Testis (tissue), 3 donors: ENCODE measurements around the gene PIGX. TPM values are rescaled to one million over a fixed set of nuclear protein-coding genes. Genes with fewer than 3 reads are reported as not detected.

ENCODE experiments used
- DNase-seq: peaks from one replicate; pipeline ENCODE4 v3.0.0-alpha.2; 2019
- H3K27ac ChIP-seq, 2 donors: fragments of 200-600 bp; sonication (generic); one replicate each; pipeline ENCODE4 v1.5.1; 2019
- H3K27me3 ChIP-seq: fragments of 200-600 bp; sonication (generic); one replicate; pipeline ENCODE4 v1.5.1; 2019
- H3K36me3 ChIP-seq: fragments of 200-600 bp; sonication (generic); one replicate; pipeline ENCODE4 v1.5.1; 2017; ENCODE audit warnings: low read depth; ENCODE audit errors: missing control alignments
- H3K4me1 ChIP-seq: fragments of 200-600 bp; sonication (generic); one replicate; pipeline ENCODE4 v1.5.1; 2019
- H3K4me3 ChIP-seq, 2 donors: fragments of 200-600 bp; sonication (generic); one replicate each; pipeline ENCODE4 v1.5.1; 2017 to 2019
- H3K9me3 ChIP-seq: fragments of 200-600 bp; sonication (generic); one replicate; pipeline ENCODE4 v1.5.1; 2017
- POLR2A ChIP-seq: fragments of 450-650 bp; IDR thresholded peaks from one replicate; pipeline ENCODE4 v1.6.1; 2017; ENCODE audit warnings: antibody characterized with exemption, mild to moderate bottlenecking, moderate library complexity
- WGBS, 2 donors: methylation state at CpG; one replicate each; pipeline ENCODE4 v1.1.5; 2018; 5-methylcytosine and 5-hydroxymethylcytosine counted together
- intact Hi-C: fragments of 100-400 bp; cut with DNase I; formaldehyde crosslinking; loops from one replicate; pipeline ENCODE4 v1.15.1; 2023; ENCODE audit warnings: low total_unique reads
- polyA plus RNA-seq: library from polyadenylated mRNA; stranded (reverse); fragments of 350-450 nt; fragmentation: Illumina TruSeq; extraction: RNeasy Lipid Tissue Mini Kit (QIAGEN cat#74804); gene quantifications from one replicate; pipeline ENCODE4 v1.2.3, GENCODE V29; 2014; ENCODE audit warnings: low read depth, low replicate concordance; ENCODE audit not compliant: insufficient read depth
- total RNA-seq, 2 donors: library from RNA; depleted of rRNA; stranded (reverse); fragments of >200 nt; gene quantifications; one replicate each; pipeline ENCODE4 v1.2.3, GENCODE V29; 2016
- TF ChIP-seq, protein P1 (sequence below), 3 experiments: fragments of 450-650 bp in 2 of 3; fragments of 200-600 bp in 1 of 3; sonication (generic) in 1 of 3; IDR thresholded peaks; one replicate each; pipeline ENCODE4 v1.5.1; 2016 to 2019; ENCODE audit warnings: antibody characterized with exemption in 3 of 3, mild to moderate bottlenecking in 2 of 3, moderate library complexity in 1 of 3

Gene PIGX
- total and polyA plus RNA-seq, 3 donors from 2014 or later, result 21.6 to 37.5 (median 23.8) TPM

DNA sequence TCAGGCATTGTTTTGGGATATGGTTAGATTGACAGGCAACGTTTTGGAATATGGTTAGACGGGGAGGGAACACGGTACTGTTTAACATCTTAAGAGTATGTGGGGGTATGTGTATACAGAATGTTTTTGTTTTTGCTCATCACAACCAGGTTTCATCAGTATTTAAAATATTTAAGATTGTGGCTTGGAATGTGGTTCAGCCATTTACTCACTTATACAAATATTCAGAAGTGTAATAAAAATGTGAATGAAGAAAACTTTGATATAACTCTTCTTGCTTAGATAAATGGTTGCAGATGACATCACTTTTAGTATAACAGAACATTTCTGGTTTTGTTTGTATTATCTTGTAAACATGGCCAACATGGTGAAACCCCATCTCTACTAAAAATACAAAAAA, 23.6 kb downstream of the PIGX start:
- Histone ChIP-seq H3K4me3 (no peak overlapping the region), H3K4me1 (no peaks in the 10 kb centered on the region), H3K9me3 (no peaks in the 10 kb centered on the region), H3K27ac (no peak overlapping the region), H3K27me3 (no peaks in the 10 kb centered on the region), H3K36me3 (no peaks in the 10 kb centered on the region)
- TF ChIP-seq, protein P1, sequence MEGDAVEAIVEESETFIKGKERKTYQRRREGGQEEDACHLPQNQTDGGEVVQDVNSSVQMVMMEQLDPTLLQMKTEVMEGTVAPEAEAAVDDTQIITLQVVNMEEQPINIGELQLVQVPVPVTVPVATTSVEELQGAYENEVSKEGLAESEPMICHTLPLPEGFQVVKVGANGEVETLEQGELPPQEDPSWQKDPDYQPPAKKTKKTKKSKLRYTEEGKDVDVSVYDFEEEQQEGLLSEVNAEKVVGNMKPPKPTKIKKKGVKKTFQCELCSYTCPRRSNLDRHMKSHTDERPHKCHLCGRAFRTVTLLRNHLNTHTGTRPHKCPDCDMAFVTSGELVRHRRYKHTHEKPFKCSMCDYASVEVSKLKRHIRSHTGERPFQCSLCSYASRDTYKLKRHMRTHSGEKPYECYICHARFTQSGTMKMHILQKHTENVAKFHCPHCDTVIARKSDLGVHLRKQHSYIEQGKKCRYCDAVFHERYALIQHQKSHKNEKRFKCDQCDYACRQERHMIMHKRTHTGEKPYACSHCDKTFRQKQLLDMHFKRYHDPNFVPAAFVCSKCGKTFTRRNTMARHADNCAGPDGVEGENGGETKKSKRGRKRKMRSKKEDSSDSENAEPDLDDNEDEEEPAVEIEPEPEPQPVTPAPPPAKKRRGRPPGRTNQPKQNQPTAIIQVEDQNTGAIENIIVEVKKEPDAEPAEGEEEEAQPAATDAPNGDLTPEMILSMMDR (IDR thresholded peaks at IDR 0.05), result no peak
- no peak for TF ChIP-seq POLR2A
- intact Hi-C loops, result no loop called here
- 89 to 91% methylated on average over 3 of the region's 3 CpGs for WGBS, 2 donors
- no peak for DNase-seq

DNA sequence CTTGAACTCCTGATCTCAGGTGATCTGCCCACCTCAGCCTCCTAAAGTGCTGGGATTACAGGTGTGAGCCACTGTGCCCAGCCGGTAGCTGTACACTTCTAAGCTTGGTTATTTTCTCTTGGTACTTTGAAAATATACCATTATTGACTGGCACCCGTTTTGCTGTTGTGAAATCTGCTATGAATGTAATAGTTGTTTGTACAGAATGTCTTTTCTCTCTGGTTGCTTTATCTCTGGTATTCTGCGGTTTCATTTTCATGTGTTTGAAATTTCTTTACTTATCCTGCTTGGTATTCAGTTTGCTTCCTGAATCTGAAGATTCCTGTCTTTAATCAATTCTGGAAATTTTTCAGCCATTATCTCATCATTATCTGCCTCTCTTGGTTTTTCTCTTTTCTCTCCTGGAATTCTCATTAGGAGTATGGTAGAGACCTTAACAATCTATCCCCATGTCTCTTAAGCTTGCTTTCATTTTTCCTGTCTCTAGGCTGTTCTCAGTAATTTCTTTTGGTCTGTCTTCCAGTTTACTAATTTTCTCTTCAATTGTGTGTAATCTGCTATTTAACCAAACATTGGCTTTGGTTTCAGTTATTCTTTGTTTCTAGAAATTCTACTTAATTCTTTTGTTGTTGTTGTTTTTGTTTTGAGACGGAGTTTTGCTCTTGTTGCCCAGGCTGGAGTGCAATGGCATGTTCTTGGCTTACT, 24.6 kb downstream of the PIGX start:
- Histone ChIP-seq H3K27ac (no peak overlapping the region), H3K27me3 (no peaks in the 10 kb centered on the region), H3K4me3 (no peak overlapping the region), H3K4me1 (no peaks in the 10 kb centered on the region), H3K36me3 (no peaks in the 10 kb centered on the region), H3K9me3 (no peaks in the 10 kb centered on the region)
- no peak for TF ChIP-seq POLR2A
- TF ChIP-seq, protein P1 (IDR thresholded peaks at IDR 0.05), result no peak
- no peak for DNase-seq
- 94 to 97% methylated on average over 4 of the region's 4 CpGs for WGBS, 2 donors
- intact Hi-C loops, result no loop called here

DNA sequence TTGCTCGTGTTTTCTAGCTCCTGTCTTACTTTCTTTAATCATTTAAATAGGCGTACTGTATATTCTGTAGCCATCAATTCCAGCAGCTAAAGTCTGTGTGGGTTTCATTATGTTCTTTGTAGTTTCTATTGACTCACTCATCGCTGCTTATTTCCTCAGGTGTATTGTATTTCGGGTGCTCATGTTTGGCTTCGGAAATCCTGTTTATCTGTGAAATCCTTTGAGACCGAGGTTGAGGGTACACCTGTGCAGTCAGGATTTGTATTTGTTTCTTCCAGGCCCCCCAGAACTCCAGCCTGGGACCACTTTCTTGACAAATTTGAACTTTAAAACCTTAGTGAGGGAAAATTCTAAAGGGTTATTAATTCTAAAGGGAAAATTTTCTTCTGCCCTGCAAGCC, 25.5 kb downstream of the PIGX start:
- no peak overlapping the region for H3K27ac ChIP-seq
- no peak for DNase-seq
- whole genome bisulfite sequencing, 2 donors, result 92% methylated on average over 6 of the region's 6 CpGs
- no peaks in the 10 kb centered on the region for H3K9me3 ChIP-seq
- peaks cover 3% of the 10 kb centered on the region for H3K4me1 ChIP-seq
- H3K27me3 ChIP-seq, result no peaks in the 10 kb centered on the region
- H3K36me3 ChIP-seq, result no peaks in the 10 kb centered on the region
- no peak overlapping the region for H3K4me3 ChIP-seq
- TF ChIP-seq POLR2A, result no peak
- TF ChIP-seq, protein P1 (IDR thresholded peaks at IDR 0.05), result no peak
- intact Hi-C loops, result no loop called here

DNA sequence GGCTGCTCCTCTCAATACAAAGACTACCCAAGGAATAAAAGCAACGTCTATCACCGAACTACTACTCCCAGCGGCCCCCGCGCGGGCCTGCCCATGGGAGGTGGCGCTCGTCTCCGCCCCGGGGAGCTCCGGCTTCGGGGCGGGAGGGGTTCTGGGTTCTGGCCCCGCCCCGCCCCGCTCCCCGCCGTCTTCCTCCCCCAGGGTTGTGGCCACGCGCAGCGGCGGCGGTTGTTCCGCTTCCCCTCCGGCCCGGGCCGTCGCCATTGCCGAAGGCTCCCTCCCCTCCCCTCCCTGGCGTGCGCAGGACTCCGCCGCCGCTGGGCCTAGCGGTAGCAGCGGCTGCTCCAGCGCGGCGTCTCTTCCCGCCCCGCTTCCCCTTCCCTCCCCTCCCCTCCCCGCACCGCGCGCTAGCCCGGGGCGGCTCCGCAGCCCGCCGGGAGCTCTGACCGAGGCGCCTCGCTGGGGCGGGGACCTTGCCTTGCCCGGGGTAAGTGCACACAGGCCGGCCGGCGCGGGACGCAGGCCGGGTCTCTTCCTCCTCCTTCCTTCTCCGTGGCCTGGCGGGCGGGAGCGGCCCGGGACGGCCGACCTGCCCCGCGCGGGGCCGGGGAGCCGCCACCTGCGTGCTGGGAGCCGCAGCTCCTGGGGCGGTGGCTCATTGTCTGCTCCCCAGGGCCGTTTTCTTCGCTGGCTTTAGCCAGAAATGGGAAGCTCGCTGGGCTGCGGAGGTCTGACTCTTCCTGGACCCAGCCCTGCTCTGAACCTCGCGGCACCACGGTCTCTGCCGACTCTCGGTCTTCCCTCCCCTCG, 27.7 kb downstream of the PIGX start, which contains the start of gene PAK2:
PAK2 (plus strand) TSS at position 187 of the 810 bp plus-strand sequence. CDS start 42,790 bp downstream, outside the sequence.
- WGBS, 2 donors, result 0% methylated on average over 10 to 45 of the region's 86 CpGs
- Histone ChIP-seq H3K4me3 (peak within 1 kb of the TSS; percentile 81 to 99), H3K9me3 (no peaks in the 10 kb centered on the region), H3K4me1 (peaks cover 6% of the 10 kb centered on the region), H3K27me3 (no peaks in the 10 kb centered on the region), H3K36me3 (no peaks in the 10 kb centered on the region), H3K27ac (peak within 1 kb of the TSS; percentile 97 to 99)
- intact Hi-C loops, result no loop called here
- DNase-seq, result peak; percentile 95
- no peak for TF ChIP-seq POLR2A
- TF ChIP-seq, protein P1 (IDR thresholded peaks at IDR 0.05), result no peak
